ENCODE measurements around the gene MIB1.

DNA sequence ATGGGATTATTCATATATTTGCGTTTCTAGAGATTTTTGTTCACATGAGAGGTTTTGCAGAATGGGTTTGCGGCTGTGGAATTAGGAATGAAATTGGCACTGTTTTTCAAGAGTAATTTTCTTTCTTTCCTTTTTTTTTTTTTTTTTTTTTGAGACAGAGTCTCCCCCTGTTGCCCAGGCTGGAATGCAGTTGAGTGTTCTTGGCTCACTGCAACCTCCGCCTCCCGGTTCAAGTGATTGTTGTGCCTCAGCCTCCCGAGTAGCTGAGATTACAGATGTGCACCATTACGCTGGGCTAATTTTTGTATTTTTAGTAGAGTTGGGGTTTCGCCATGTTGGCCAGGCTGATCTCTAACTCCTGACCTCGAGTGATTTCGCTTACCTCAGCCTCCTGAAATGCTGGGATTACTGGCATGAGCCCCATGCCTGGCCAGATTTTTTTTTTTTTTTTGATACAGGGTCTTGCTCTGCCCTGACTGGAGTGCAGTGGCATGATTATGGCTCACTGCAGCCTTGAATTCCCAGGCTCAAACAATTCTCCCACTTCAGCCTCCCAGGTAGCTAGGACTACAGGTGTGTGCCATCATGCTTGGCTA is 65.3 kb downstream of the MIB1 start:
- TF ChIP-seq, protein P1, sequence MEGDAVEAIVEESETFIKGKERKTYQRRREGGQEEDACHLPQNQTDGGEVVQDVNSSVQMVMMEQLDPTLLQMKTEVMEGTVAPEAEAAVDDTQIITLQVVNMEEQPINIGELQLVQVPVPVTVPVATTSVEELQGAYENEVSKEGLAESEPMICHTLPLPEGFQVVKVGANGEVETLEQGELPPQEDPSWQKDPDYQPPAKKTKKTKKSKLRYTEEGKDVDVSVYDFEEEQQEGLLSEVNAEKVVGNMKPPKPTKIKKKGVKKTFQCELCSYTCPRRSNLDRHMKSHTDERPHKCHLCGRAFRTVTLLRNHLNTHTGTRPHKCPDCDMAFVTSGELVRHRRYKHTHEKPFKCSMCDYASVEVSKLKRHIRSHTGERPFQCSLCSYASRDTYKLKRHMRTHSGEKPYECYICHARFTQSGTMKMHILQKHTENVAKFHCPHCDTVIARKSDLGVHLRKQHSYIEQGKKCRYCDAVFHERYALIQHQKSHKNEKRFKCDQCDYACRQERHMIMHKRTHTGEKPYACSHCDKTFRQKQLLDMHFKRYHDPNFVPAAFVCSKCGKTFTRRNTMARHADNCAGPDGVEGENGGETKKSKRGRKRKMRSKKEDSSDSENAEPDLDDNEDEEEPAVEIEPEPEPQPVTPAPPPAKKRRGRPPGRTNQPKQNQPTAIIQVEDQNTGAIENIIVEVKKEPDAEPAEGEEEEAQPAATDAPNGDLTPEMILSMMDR (IDR thresholded peaks at IDR 0.05) = no peak
- TF ChIP-seq ZFX (IDR thresholded peaks at IDR 0.05; ENCODE audit: borderline replicate concordance) = no peak

All from 22Rv1 (cell line).